ENCODE data around the gene CACNA1C.
"Not testable (repeated sequence)": the region's sequence is repeated elsewhere in the genome, so short reads cannot be mapped to it uniquely, and the experiment has no call there.

CACNA1C gene

GRCh38 chr12:2105387-2105786 is 52.6 kb downstream of the CACNA1C start:
- not testable (repeated sequence) for H3K4me3 ChIP-seq, H3K27ac ChIP-seq

GRCh38 chr12:2108166-2108565 is 55.4 kb downstream of the CACNA1C start:
- no peak overlapping the region for H3K4me3 ChIP-seq
- H3K27ac ChIP-seq = no peak overlapping the region

- Histone ChIP-seq H3K4me3 (no peak overlapping the region), H3K27ac (no peak overlapping the region)
These were observed 56.3 kb downstream of the CACNA1C start for GRCh38 chr12:2108975-2109671.

GRCh38 chr12:2110127-2110526 is 57.3 kb downstream of the CACNA1C start:
- Histone ChIP-seq H3K4me3 (no peak overlapping the region), H3K27ac (no peak overlapping the region)

- Histone ChIP-seq H3K4me3 (no peak overlapping the region), H3K27ac (peak overlapping the region in 2 of 21 experiments; percentile 5 to 44)
These were observed 58.2 kb downstream of the CACNA1C start for GRCh38 chr12:2110849-2111566.

- Histone ChIP-seq H3K4me3 (no peak overlapping the region), H3K27ac (peak overlapping the region in 1 of 21 experiments; percentile 5)
These were observed 59.0 kb downstream of the CACNA1C start for GRCh38 chr12:2111826-2112225.

GRCh38 chr12:2112401-2112800 is 59.6 kb downstream of the CACNA1C start:
- H3K27ac ChIP-seq = no peak overlapping the region
- H3K4me3 ChIP-seq = no peak overlapping the region

GRCh38 chr12:2113119-2113912 is 60.5 kb downstream of the CACNA1C start:
- Histone ChIP-seq H3K27ac (peak overlapping the region in 1 of 21 experiments; percentile 16), H3K4me3 (no peak overlapping the region)

- no peak overlapping the region for H3K4me3 ChIP-seq
- peak overlapping the region in 3 of 21 experiments; percentile 3 to 16 (median 12) for H3K27ac ChIP-seq
These were observed 61.3 kb downstream of the CACNA1C start for GRCh38 chr12:2114071-2114470.

GRCh38 chr12:2115101-2115845 is 62.5 kb downstream of the CACNA1C start:
- H3K27ac ChIP-seq = no peak overlapping the region

GRCh38 chr12:2117541-2117940 is 64.8 kb downstream of the CACNA1C start:
- H3K27ac ChIP-seq = no peak overlapping the region
- no peak overlapping the region for H3K4me3 ChIP-seq

More at GRCh38 chr12:2115101-2115845, 62.5 kb downstream of the CACNA1C start:
- no peak overlapping the region for H3K4me3 ChIP-seq

GRCh38 chr12:2118061-2118460 is 65.3 kb downstream of the CACNA1C start:
- Histone ChIP-seq H3K4me3 (no peak overlapping the region), H3K27ac (no peak overlapping the region)

- Histone ChIP-seq H3K27ac (no peak overlapping the region), H3K4me3 (no peak overlapping the region)
These were observed 65.9 kb downstream of the CACNA1C start for GRCh38 chr12:2118481-2119255.

GRCh38 chr12:2119266-2119665 is 66.5 kb downstream of the CACNA1C start:
- Histone ChIP-seq H3K27ac (no peak overlapping the region), H3K4me3 (no peak overlapping the region)

- Histone ChIP-seq H3K27ac (no peak overlapping the region), H3K4me3 (no peak overlapping the region)
These were observed 68.4 kb downstream of the CACNA1C start for GRCh38 chr12:2120982-2121758.

- H3K27ac ChIP-seq = no peak overlapping the region
These were observed 71.8 kb downstream of the CACNA1C start for GRCh38 chr12:2124466-2125023.

GRCh38 chr12:2125651-2126522 is 73.1 kb downstream of the CACNA1C start:
- H3K27ac ChIP-seq = no peak overlapping the region
- no peak overlapping the region for H3K4me3 ChIP-seq

More at GRCh38 chr12:2124466-2125023, 71.8 kb downstream of the CACNA1C start:
- H3K4me3 ChIP-seq = no peak overlapping the region
